WTC11 (cell line): ENCODE data around the gene SYMPK. TPM values are rescaled to one million over a fixed set of nuclear protein-coding genes. Genes with fewer than 3 reads are reported as not detected.

Experiments
- ATAC-seq: fragments of 200-7000 bp; cut with Tn5 transposase; 2 replicates; pipeline ENCODE4 v1.10.0; 2021; ENCODE audit warnings: mild to moderate bottlenecking, moderate library complexity
- CTCF ChIA-PET: fragments of 300-600 bp; sonication (Branson Sonifier 250); formaldehyde crosslinking; loops from one replicate; lab custom pipeline; 2021; ENCODE audit warnings: antibody characterized with exemption; lab: Charles Lee
- POLR2A ChIA-PET: fragments of 350-600 bp; sonication (Branson Sonifier 250); formaldehyde crosslinking; loops from one replicate; lab custom pipeline; 2021; ENCODE audit warnings: antibody characterized with exemption; lab: Charles Lee
- DNase-seq: peaks from one replicate; pipeline ENCODE4 v3.0.0; 2021; ENCODE audit warnings: low spot score
- H3K27ac Mint-ChIP-seq: 2 replicates; pipeline ENCODE4 v1.8.0; 2021; ENCODE audit warnings: mixed read lengths
- H3K27me3 Mint-ChIP-seq: 2 replicates; pipeline ENCODE4 v1.8.0; 2021; ENCODE audit warnings: low read depth, mild to moderate bottlenecking, moderate library complexity, mixed read lengths
- H3K36me3 Mint-ChIP-seq: 2 replicates; pipeline ENCODE4 v1.8.0; 2021; ENCODE audit warnings: mixed read lengths
- H3K4me1 Mint-ChIP-seq: 2 replicates; pipeline ENCODE4 v1.8.0; 2022; ENCODE audit warnings: mixed read lengths
- H3K4me3 Mint-ChIP-seq: 2 replicates; pipeline ENCODE4 v1.8.0; 2021; ENCODE audit warnings: mild to moderate bottlenecking, moderate library complexity, mixed read lengths
- H3K9me3 Mint-ChIP-seq: 2 replicates; pipeline ENCODE4 v1.8.0; 2021; ENCODE audit warnings: mixed read lengths
- CREM ChIP-seq: sonication (generic); formaldehyde crosslinking; IDR thresholded peaks from 2 replicates; pipeline ENCODE4 v1.8.1; 2022; ENCODE audit warnings: mild to moderate bottlenecking, missing genetic modification reagents, moderate library complexity
- GABPB1 ChIP-seq: sonication (generic); formaldehyde crosslinking; IDR thresholded peaks from 2 replicates; pipeline ENCODE4 v1.8.1; 2023; ENCODE audit warnings: mild to moderate bottlenecking, missing genetic modification reagents
- HMGA2 ChIP-seq: fragments of 250-450 bp; sonication (Bioruptor Pico); IDR thresholded peaks from 2 replicates; pipeline ENCODE4 v1.4.0; 2021; ENCODE audit warnings: mild to moderate bottlenecking, moderate library complexity
- MXD4 ChIP-seq: fragments of 250-450 bp; sonication (Bioruptor Pico); IDR thresholded peaks from 2 replicates; pipeline ENCODE4 v1.8.0; 2021; ENCODE audit warnings: mild to moderate bottlenecking, moderate library complexity, borderline replicate concordance
- SMAD4 ChIP-seq: sonication (generic); formaldehyde crosslinking; IDR thresholded peaks from 2 replicates; pipeline ENCODE4 v1.8.0; 2022; ENCODE audit warnings: mild to moderate bottlenecking, missing genetic modification reagents
- TCF7 ChIP-seq: sonication (generic); formaldehyde crosslinking; IDR thresholded peaks from 2 replicates; pipeline ENCODE4 v1.8.0; 2022; ENCODE audit warnings: mild to moderate bottlenecking, low read depth, missing genetic modification reagents, moderate library complexity
- ZNF219 ChIP-seq: sonication (generic); formaldehyde crosslinking; IDR thresholded peaks from 2 replicates; pipeline ENCODE4 v1.8.0; 2023; ENCODE audit warnings: missing genetic modification reagents, mild to moderate bottlenecking, borderline replicate concordance
- ZNF232 ChIP-seq: sonication (generic); formaldehyde crosslinking; IDR thresholded peaks from 2 replicates; pipeline ENCODE4 v1.8.0; 2022; ENCODE audit warnings: mild to moderate bottlenecking, missing genetic modification reagents
- total RNA-seq: library from RNA; stranded (reverse); gene quantifications from 3 replicates; pipeline ENCODE4 v1.2.3, GENCODE V29; 2021
- TF ChIP-seq, protein P1 (sequence below): sonication (generic); formaldehyde crosslinking; IDR thresholded peaks from 2 replicates; pipeline ENCODE4 v1.8.1; 2022; ENCODE audit warnings: low read depth, missing genetic modification reagents, borderline replicate concordance
- TF ChIP-seq, protein P2 (sequence below): fragments of 250-450 bp; sonication (Bioruptor Pico); IDR thresholded peaks from 2 replicates; pipeline ENCODE4 v1.9.0; 2021; ENCODE audit warnings: mild to moderate bottlenecking, borderline replicate concordance
- TF ChIP-seq, protein P3 (sequence below): sonication (generic); formaldehyde crosslinking; IDR thresholded peaks from 2 replicates; pipeline ENCODE4 v1.8.1; 2023; ENCODE audit warnings: mild to moderate bottlenecking, missing genetic modification reagents, borderline replicate concordance
- TF ChIP-seq, protein P4 (sequence below): sonication (generic); formaldehyde crosslinking; IDR thresholded peaks from 2 replicates; pipeline ENCODE4 v1.8.0; 2023; ENCODE audit warnings: mild to moderate bottlenecking, missing genetic modification reagents
- TF ChIP-seq, protein P5 (sequence below): sonication (generic); formaldehyde crosslinking; IDR thresholded peaks from 2 replicates; pipeline ENCODE4 v1.8.0; 2022; ENCODE audit warnings: mild to moderate bottlenecking, missing genetic modification reagents
- TF ChIP-seq, protein P6 (sequence below): sonication (generic); formaldehyde crosslinking; IDR thresholded peaks from 2 replicates; pipeline ENCODE4 v1.8.0; 2022; ENCODE audit warnings: missing genetic modification reagents
- TF ChIP-seq, protein P7 (sequence below): sonication (generic); formaldehyde crosslinking; IDR thresholded peaks from 2 replicates; pipeline ENCODE4 v1.8.1; 2023; ENCODE audit warnings: mild to moderate bottlenecking, missing genetic modification reagents, moderate library complexity
- TF ChIP-seq, protein P8 (sequence below): sonication (generic); formaldehyde crosslinking; IDR thresholded peaks from 2 replicates; pipeline ENCODE4 v1.8.0; 2022; ENCODE audit warnings: mild to moderate bottlenecking, missing genetic modification reagents

SYMPK gene
- total RNA-seq, 1 experiment from 2014 or later = 106 TPM

DNA sequence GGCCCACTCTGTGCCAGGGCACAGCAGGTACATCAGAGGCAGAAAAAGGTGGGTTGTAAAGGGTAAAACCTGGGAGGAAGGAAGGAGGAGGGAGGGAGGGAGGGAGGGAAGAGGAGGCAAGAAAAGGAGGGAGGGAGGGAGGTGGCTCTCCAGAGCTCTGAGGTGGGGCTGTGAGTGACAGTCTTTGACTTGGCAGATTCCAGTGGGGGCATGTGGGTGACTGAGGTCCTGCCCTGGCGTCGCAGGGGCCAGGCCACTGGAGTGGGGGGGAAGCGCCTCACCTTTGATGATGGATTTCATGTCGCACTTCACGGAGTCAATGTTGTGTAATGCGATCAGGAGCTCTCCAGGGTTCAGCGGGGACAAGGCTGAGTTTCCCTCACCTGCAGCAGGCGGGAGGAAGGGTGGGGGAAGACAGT lies 41.8 kb downstream of the SYMPK start:
- peaks cover 25% of the 10 kb centered on the region for H3K4me1 Mint-ChIP-seq
- TF ChIP-seq, protein P1, sequence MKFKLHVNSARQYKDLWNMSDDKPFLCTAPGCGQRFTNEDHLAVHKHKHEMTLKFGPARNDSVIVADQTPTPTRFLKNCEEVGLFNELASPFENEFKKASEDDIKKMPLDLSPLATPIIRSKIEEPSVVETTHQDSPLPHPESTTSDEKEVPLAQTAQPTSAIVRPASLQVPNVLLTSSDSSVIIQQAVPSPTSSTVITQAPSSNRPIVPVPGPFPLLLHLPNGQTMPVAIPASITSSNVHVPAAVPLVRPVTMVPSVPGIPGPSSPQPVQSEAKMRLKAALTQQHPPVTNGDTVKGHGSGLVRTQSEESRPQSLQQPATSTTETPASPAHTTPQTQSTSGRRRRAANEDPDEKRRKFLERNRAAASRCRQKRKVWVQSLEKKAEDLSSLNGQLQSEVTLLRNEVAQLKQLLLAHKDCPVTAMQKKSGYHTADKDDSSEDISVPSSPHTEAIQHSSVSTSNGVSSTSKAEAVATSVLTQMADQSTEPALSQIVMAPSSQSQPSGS (CRISPR knock-in tag) = no peak
- no peak for TF ChIP-seq ZNF219 (CRISPR knock-in tag)
- TF ChIP-seq HMGA2 = no peak
- TF ChIP-seq, protein P2, sequence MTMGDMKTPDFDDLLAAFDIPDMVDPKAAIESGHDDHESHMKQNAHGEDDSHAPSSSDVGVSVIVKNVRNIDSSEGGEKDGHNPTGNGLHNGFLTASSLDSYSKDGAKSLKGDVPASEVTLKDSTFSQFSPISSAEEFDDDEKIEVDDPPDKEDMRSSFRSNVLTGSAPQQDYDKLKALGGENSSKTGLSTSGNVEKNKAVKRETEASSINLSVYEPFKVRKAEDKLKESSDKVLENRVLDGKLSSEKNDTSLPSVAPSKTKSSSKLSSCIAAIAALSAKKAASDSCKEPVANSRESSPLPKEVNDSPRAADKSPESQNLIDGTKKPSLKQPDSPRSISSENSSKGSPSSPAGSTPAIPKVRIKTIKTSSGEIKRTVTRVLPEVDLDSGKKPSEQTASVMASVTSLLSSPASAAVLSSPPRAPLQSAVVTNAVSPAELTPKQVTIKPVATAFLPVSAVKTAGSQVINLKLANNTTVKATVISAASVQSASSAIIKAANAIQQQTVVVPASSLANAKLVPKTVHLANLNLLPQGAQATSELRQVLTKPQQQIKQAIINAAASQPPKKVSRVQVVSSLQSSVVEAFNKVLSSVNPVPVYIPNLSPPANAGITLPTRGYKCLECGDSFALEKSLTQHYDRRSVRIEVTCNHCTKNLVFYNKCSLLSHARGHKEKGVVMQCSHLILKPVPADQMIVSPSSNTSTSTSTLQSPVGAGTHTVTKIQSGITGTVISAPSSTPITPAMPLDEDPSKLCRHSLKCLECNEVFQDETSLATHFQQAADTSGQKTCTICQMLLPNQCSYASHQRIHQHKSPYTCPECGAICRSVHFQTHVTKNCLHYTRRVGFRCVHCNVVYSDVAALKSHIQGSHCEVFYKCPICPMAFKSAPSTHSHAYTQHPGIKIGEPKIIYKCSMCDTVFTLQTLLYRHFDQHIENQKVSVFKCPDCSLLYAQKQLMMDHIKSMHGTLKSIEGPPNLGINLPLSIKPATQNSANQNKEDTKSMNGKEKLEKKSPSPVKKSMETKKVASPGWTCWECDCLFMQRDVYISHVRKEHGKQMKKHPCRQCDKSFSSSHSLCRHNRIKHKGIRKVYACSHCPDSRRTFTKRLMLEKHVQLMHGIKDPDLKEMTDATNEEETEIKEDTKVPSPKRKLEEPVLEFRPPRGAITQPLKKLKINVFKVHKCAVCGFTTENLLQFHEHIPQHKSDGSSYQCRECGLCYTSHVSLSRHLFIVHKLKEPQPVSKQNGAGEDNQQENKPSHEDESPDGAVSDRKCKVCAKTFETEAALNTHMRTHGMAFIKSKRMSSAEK (CRISPR knock-in tag) = no peak
- TF ChIP-seq, protein P3, sequence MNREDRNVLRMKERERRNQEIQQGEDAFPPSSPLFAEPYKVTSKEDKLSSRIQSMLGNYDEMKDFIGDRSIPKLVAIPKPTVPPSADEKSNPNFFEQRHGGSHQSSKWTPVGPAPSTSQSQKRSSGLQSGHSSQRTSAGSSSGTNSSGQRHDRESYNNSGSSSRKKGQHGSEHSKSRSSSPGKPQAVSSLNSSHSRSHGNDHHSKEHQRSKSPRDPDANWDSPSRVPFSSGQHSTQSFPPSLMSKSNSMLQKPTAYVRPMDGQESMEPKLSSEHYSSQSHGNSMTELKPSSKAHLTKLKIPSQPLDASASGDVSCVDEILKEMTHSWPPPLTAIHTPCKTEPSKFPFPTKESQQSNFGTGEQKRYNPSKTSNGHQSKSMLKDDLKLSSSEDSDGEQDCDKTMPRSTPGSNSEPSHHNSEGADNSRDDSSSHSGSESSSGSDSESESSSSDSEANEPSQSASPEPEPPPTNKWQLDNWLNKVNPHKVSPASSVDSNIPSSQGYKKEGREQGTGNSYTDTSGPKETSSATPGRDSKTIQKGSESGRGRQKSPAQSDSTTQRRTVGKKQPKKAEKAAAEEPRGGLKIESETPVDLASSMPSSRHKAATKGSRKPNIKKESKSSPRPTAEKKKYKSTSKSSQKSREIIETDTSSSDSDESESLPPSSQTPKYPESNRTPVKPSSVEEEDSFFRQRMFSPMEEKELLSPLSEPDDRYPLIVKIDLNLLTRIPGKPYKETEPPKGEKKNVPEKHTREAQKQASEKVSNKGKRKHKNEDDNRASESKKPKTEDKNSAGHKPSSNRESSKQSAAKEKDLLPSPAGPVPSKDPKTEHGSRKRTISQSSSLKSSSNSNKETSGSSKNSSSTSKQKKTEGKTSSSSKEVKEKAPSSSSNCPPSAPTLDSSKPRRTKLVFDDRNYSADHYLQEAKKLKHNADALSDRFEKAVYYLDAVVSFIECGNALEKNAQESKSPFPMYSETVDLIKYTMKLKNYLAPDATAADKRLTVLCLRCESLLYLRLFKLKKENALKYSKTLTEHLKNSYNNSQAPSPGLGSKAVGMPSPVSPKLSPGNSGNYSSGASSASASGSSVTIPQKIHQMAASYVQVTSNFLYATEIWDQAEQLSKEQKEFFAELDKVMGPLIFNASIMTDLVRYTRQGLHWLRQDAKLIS (CRISPR knock-in tag) = no peak
- TF ChIP-seq ZNF232 (CRISPR knock-in tag) = no peak
- no peak for TF ChIP-seq GABPB1 (CRISPR knock-in tag)
- TF ChIP-seq, protein P4, sequence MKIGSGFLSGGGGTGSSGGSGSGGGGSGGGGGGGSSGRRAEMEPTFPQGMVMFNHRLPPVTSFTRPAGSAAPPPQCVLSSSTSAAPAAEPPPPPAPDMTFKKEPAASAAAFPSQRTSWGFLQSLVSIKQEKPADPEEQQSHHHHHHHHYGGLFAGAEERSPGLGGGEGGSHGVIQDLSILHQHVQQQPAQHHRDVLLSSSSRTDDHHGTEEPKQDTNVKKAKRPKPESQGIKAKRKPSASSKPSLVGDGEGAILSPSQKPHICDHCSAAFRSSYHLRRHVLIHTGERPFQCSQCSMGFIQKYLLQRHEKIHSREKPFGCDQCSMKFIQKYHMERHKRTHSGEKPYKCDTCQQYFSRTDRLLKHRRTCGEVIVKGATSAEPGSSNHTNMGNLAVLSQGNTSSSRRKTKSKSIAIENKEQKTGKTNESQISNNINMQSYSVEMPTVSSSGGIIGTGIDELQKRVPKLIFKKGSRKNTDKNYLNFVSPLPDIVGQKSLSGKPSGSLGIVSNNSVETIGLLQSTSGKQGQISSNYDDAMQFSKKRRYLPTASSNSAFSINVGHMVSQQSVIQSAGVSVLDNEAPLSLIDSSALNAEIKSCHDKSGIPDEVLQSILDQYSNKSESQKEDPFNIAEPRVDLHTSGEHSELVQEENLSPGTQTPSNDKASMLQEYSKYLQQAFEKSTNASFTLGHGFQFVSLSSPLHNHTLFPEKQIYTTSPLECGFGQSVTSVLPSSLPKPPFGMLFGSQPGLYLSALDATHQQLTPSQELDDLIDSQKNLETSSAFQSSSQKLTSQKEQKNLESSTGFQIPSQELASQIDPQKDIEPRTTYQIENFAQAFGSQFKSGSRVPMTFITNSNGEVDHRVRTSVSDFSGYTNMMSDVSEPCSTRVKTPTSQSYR (CRISPR knock-in tag) = no peak
- TF ChIP-seq, protein P5, sequence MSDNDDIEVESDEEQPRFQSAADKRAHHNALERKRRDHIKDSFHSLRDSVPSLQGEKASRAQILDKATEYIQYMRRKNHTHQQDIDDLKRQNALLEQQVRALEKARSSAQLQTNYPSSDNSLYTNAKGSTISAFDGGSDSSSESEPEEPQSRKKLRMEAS (CRISPR knock-in tag) = no peak
- TF ChIP-seq, protein P6, sequence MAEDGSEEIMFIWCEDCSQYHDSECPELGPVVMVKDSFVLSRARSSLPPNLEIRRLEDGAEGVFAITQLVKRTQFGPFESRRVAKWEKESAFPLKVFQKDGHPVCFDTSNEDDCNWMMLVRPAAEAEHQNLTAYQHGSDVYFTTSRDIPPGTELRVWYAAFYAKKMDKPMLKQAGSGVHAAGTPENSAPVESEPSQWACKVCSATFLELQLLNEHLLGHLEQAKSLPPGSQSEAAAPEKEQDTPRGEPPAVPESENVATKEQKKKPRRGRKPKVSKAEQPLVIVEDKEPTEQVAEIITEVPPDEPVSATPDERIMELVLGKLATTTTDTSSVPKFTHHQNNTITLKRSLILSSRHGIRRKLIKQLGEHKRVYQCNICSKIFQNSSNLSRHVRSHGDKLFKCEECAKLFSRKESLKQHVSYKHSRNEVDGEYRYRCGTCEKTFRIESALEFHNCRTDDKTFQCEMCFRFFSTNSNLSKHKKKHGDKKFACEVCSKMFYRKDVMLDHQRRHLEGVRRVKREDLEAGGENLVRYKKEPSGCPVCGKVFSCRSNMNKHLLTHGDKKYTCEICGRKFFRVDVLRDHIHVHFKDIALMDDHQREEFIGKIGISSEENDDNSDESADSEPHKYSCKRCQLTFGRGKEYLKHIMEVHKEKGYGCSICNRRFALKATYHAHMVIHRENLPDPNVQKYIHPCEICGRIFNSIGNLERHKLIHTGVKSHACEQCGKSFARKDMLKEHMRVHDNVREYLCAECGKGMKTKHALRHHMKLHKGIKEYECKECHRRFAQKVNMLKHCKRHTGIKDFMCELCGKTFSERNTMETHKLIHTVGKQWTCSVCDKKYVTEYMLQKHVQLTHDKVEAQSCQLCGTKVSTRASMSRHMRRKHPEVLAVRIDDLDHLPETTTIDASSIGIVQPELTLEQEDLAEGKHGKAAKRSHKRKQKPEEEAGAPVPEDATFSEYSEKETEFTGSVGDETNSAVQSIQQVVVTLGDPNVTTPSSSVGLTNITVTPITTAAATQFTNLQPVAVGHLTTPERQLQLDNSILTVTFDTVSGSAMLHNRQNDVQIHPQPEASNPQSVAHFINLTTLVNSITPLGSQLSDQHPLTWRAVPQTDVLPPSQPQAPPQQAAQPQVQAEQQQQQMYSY = no peak
- no peak for TF ChIP-seq MXD4 (CRISPR knock-in tag)
- no peak for TF ChIP-seq CREM (CRISPR knock-in tag)
- TF ChIP-seq SMAD4 (CRISPR knock-in tag) = no peak
- TF ChIP-seq, protein P7, sequence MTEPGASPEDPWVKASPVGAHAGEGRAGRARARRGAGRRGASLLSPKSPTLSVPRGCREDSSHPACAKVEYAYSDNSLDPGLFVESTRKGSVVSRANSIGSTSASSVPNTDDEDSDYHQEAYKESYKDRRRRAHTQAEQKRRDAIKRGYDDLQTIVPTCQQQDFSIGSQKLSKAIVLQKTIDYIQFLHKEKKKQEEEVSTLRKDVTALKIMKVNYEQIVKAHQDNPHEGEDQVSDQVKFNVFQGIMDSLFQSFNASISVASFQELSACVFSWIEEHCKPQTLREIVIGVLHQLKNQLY (CRISPR knock-in tag) = no peak
- TF ChIP-seq, protein P8, sequence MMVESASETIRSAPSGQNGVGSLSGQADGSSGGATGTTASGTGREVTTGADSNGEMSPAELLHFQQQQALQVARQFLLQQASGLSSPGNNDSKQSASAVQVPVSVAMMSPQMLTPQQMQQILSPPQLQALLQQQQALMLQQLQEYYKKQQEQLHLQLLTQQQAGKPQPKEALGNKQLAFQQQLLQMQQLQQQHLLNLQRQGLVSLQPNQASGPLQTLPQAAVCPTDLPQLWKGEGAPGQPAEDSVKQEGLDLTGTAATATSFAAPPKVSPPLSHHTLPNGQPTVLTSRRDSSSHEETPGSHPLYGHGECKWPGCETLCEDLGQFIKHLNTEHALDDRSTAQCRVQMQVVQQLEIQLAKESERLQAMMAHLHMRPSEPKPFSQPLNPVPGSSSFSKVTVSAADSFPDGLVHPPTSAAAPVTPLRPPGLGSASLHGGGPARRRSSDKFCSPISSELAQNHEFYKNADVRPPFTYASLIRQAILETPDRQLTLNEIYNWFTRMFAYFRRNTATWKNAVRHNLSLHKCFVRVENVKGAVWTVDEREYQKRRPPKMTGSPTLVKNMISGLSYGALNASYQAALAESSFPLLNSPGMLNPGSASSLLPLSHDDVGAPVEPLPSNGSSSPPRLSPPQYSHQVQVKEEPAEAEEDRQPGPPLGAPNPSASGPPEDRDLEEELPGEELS (CRISPR knock-in tag) = no peak
- no peak for TF ChIP-seq TCF7
- ChIA-PET POLR2A (interaction anchor here (1.1 kb wide), 1 partner anchor 50 kb away, joined by 3 read pairs; no protein-coding TSS in a partner anchor), CTCF (interaction anchor here (0.6 to 1.4 kb wide), 5 partner anchors 22 to 81 kb away, joined by 3 to 6 read pairs (median 4); partner anchors contain the start of genes FOXA3 and MYPOP)
- peaks cover 40% of the 10 kb centered on the region for H3K36me3 Mint-ChIP-seq
- H3K27ac Mint-ChIP-seq = peak overlapping the region; percentile 28; the same call in 1 of the 2 replicates
- no peak for DNase-seq
- no peak for ATAC-seq
- H3K27me3 Mint-ChIP-seq = no peaks in the 10 kb centered on the region
- no peaks in the 10 kb centered on the region for H3K9me3 Mint-ChIP-seq
- no peak overlapping the region for H3K4me3 Mint-ChIP-seq
